Measurements from ENCODE around the gene ALDH1A2.

ALDH1A2 gene

GRCh38 chr15:57922776-57923175 is 142.7 kb downstream of the ALDH1A2 start:
- no peaks in the 10 kb centered on the region for H3K27me3 ChIP-seq (ENCODE audit: insufficient read depth, low read length)
- H3K36me3 ChIP-seq (ENCODE audit: insufficient read depth, low read length) = no peaks in the 10 kb centered on the region
- H3K27ac ChIP-seq (ENCODE audit: low read depth, low read length) = peak overlapping the region; percentile 88
- H3K4me3 ChIP-seq (ENCODE audit: low read depth, low read length) = no peak overlapping the region
- peak overlapping the region; percentile 75 for H2AFZ ChIP-seq (ENCODE audit: low read length, unreplicated experiment)
- no peaks in the 10 kb centered on the region for H3K79me2 ChIP-seq (ENCODE audit: control insufficient read depth, insufficient read depth, low read length, unreplicated experiment)
- H3K4me1 ChIP-seq (ENCODE audit: control insufficient read depth, insufficient read depth, low read length, unreplicated experiment) = peaks cover 50% of the 10 kb centered on the region

- Histone ChIP-seq H3K36me3 (ENCODE audit: insufficient read depth, low read length) (no peaks in the 10 kb centered on the region), H3K79me2 (ENCODE audit: control insufficient read depth, insufficient read depth, low read length, unreplicated experiment) (no peaks in the 10 kb centered on the region), H3K27ac (ENCODE audit: low read depth, low read length) (peak overlapping the region; percentile 70), H3K4me3 (ENCODE audit: low read depth, low read length) (no peak overlapping the region), H3K27me3 (ENCODE audit: insufficient read depth, low read length) (no peaks in the 10 kb centered on the region), H3K4me1 (ENCODE audit: control insufficient read depth, insufficient read depth, low read length, unreplicated experiment) (peaks cover 50% of the 10 kb centered on the region), H2AFZ (ENCODE audit: low read length, unreplicated experiment) (no peak overlapping the region)
Measured at GRCh38 chr15:57921371-57921770, 144.1 kb downstream of the ALDH1A2 start.

- no peak overlapping the region for H3K4me3 ChIP-seq (ENCODE audit: low read depth, low read length)
- H3K4me1 ChIP-seq (ENCODE audit: control insufficient read depth, insufficient read depth, low read length, unreplicated experiment) = peaks cover 50% of the 10 kb centered on the region
- H3K27me3 ChIP-seq (ENCODE audit: insufficient read depth, low read length) = no peaks in the 10 kb centered on the region
- H2AFZ ChIP-seq (ENCODE audit: low read length, unreplicated experiment) = peak overlapping the region; percentile 62
- peak overlapping the region; percentile 70 for H3K27ac ChIP-seq (ENCODE audit: low read depth, low read length)
- H3K79me2 ChIP-seq (ENCODE audit: control insufficient read depth, insufficient read depth, low read length, unreplicated experiment) = no peaks in the 10 kb centered on the region
- H3K36me3 ChIP-seq (ENCODE audit: insufficient read depth, low read length) = no peaks in the 10 kb centered on the region
Measured at GRCh38 chr15:57920911-57921310, 144.6 kb downstream of the ALDH1A2 start.

GRCh38 chr15:57919754-57920153 is 145.8 kb downstream of the ALDH1A2 start:
- Histone ChIP-seq H2AFZ (ENCODE audit: low read length, unreplicated experiment) (no peak overlapping the region), H3K36me3 (ENCODE audit: insufficient read depth, low read length) (no peaks in the 10 kb centered on the region), H3K27me3 (ENCODE audit: insufficient read depth, low read length) (no peaks in the 10 kb centered on the region), H3K4me3 (ENCODE audit: low read depth, low read length) (no peak overlapping the region), H3K4me1 (ENCODE audit: control insufficient read depth, insufficient read depth, low read length, unreplicated experiment) (peaks cover 50% of the 10 kb centered on the region), H3K79me2 (ENCODE audit: control insufficient read depth, insufficient read depth, low read length, unreplicated experiment) (no peaks in the 10 kb centered on the region), H3K27ac (ENCODE audit: low read depth, low read length) (no peak overlapping the region)

- no peaks in the 10 kb centered on the region for H3K27me3 ChIP-seq (ENCODE audit: insufficient read depth, low read length)
Measured at GRCh38 chr15:57917998-57918397, 147.5 kb downstream of the ALDH1A2 start.

GRCh38 chr15:57916695-57917094 is 148.8 kb downstream of the ALDH1A2 start:
- Histone ChIP-seq H2AFZ (ENCODE audit: low read length, unreplicated experiment) (no peak overlapping the region), H3K36me3 (ENCODE audit: insufficient read depth, low read length) (no peaks in the 10 kb centered on the region), H3K4me1 (ENCODE audit: control insufficient read depth, insufficient read depth, low read length, unreplicated experiment) (peaks cover 20% of the 10 kb centered on the region), H3K27ac (ENCODE audit: low read depth, low read length) (no peak overlapping the region), H3K27me3 (ENCODE audit: insufficient read depth, low read length) (no peaks in the 10 kb centered on the region), H3K79me2 (ENCODE audit: control insufficient read depth, insufficient read depth, low read length, unreplicated experiment) (no peaks in the 10 kb centered on the region), H3K4me3 (ENCODE audit: low read depth, low read length) (no peak overlapping the region)

More at GRCh38 chr15:57917998-57918397, 147.5 kb downstream of the ALDH1A2 start:
- Histone ChIP-seq H3K27ac (ENCODE audit: low read depth, low read length) (no peak overlapping the region), H3K79me2 (ENCODE audit: control insufficient read depth, insufficient read depth, low read length, unreplicated experiment) (no peaks in the 10 kb centered on the region), H3K36me3 (ENCODE audit: insufficient read depth, low read length) (no peaks in the 10 kb centered on the region), H2AFZ (ENCODE audit: low read length, unreplicated experiment) (no peak overlapping the region), H3K4me1 (ENCODE audit: control insufficient read depth, insufficient read depth, low read length, unreplicated experiment) (peaks cover 33% of the 10 kb centered on the region), H3K4me3 (ENCODE audit: low read depth, low read length) (no peak overlapping the region)

GRCh38 chr15:57915827-57916531 is 149.5 kb downstream of the ALDH1A2 start:
- H2AFZ ChIP-seq (ENCODE audit: low read length, unreplicated experiment) = no peak overlapping the region
- H3K4me3 ChIP-seq (ENCODE audit: low read depth, low read length) = no peak overlapping the region
- H3K36me3 ChIP-seq (ENCODE audit: insufficient read depth, low read length) = no peaks in the 10 kb centered on the region
- H3K27ac ChIP-seq (ENCODE audit: low read depth, low read length) = no peak overlapping the region
- no peaks in the 10 kb centered on the region for H3K27me3 ChIP-seq (ENCODE audit: insufficient read depth, low read length)
- H3K79me2 ChIP-seq (ENCODE audit: control insufficient read depth, insufficient read depth, low read length, unreplicated experiment) = no peaks in the 10 kb centered on the region
- peaks cover 13% of the 10 kb centered on the region for H3K4me1 ChIP-seq (ENCODE audit: control insufficient read depth, insufficient read depth, low read length, unreplicated experiment)

- Histone ChIP-seq H3K27ac (ENCODE audit: low read depth, low read length) (no peak overlapping the region), H3K36me3 (ENCODE audit: insufficient read depth, low read length) (no peaks in the 10 kb centered on the region), H3K79me2 (ENCODE audit: control insufficient read depth, insufficient read depth, low read length, unreplicated experiment) (no peaks in the 10 kb centered on the region), H3K4me1 (ENCODE audit: control insufficient read depth, insufficient read depth, low read length, unreplicated experiment) (peaks cover 2% of the 10 kb centered on the region), H3K4me3 (ENCODE audit: low read depth, low read length) (no peak overlapping the region), H3K27me3 (ENCODE audit: insufficient read depth, low read length) (no peaks in the 10 kb centered on the region), H2AFZ (ENCODE audit: low read length, unreplicated experiment) (no peak overlapping the region)
Measured at GRCh38 chr15:57914350-57915055, 151.0 kb downstream of the ALDH1A2 start.

- Histone ChIP-seq H3K36me3 (ENCODE audit: insufficient read depth, low read length) (no peaks in the 10 kb centered on the region), H3K4me1 (ENCODE audit: control insufficient read depth, insufficient read depth, low read length, unreplicated experiment) (no peaks in the 10 kb centered on the region), H3K27me3 (ENCODE audit: insufficient read depth, low read length) (peaks cover 6% of the 10 kb centered on the region), H3K27ac (ENCODE audit: low read depth, low read length) (no peak overlapping the region), H3K4me3 (ENCODE audit: low read depth, low read length) (no peak overlapping the region), H3K79me2 (ENCODE audit: control insufficient read depth, insufficient read depth, low read length, unreplicated experiment) (no peaks in the 10 kb centered on the region), H2AFZ (ENCODE audit: low read length, unreplicated experiment) (no peak overlapping the region)
Measured at GRCh38 chr15:57911247-57911646, 154.3 kb downstream of the ALDH1A2 start.

- no peaks in the 10 kb centered on the region for H3K36me3 ChIP-seq (ENCODE audit: insufficient read depth, low read length)
- peaks cover 10% of the 10 kb centered on the region for H3K27me3 ChIP-seq (ENCODE audit: insufficient read depth, low read length)
- no peaks in the 10 kb centered on the region for H3K4me1 ChIP-seq (ENCODE audit: control insufficient read depth, insufficient read depth, low read length, unreplicated experiment)
- H2AFZ ChIP-seq (ENCODE audit: low read length, unreplicated experiment) = no peak overlapping the region
- no peaks in the 10 kb centered on the region for H3K79me2 ChIP-seq (ENCODE audit: control insufficient read depth, insufficient read depth, low read length, unreplicated experiment)
- no peak overlapping the region for H3K27ac ChIP-seq (ENCODE audit: low read depth, low read length)
- H3K4me3 ChIP-seq (ENCODE audit: low read depth, low read length) = no peak overlapping the region
Measured at GRCh38 chr15:57910672-57911071, 154.8 kb downstream of the ALDH1A2 start.

- Histone ChIP-seq H3K36me3 (ENCODE audit: insufficient read depth, low read length) (no peaks in the 10 kb centered on the region), H3K4me1 (ENCODE audit: control insufficient read depth, insufficient read depth, low read length, unreplicated experiment) (no peaks in the 10 kb centered on the region), H3K27ac (ENCODE audit: low read depth, low read length) (no peak overlapping the region), H2AFZ (ENCODE audit: low read length, unreplicated experiment) (no peak overlapping the region), H3K79me2 (ENCODE audit: control insufficient read depth, insufficient read depth, low read length, unreplicated experiment) (no peaks in the 10 kb centered on the region), H3K27me3 (ENCODE audit: insufficient read depth, low read length) (peaks cover 11% of the 10 kb centered on the region), H3K4me3 (ENCODE audit: low read depth, low read length) (no peak overlapping the region)
Measured at GRCh38 chr15:57909388-57909787, 156.1 kb downstream of the ALDH1A2 start.
